ENCODE measurements around the gene SYNPO2.
"Not testable (repeated sequence)": the region's sequence is repeated elsewhere in the genome, so short reads cannot be mapped to it uniquely, and the experiment has no call there.

SYNPO2 gene

GRCh38 chr4:118972167-118972566, 83.5 kb downstream of the SYNPO2 start:
- DNase-seq (ENCODE audit: low read depth, low spot score): no peak

DNA sequence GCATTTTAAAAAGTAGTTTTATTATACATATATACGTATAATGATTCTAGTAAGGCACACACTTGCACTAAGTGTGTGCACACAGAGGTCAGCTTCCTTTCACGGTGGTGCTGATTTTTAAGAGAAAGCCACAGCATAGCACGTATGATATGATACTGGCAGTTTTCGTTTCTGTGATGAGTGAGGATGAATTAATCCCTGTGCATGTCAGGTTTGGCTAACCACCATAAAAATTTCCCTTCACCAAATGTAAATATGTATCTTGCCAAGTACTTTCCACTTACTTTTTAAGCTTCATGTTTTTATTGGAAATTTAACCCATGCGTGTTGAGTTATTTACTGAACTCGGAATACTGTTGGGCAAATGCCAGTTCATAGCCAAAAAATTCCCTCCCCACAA, 84.6 kb downstream of the SYNPO2 start:
- peak; percentile 31 for DNase-seq (ENCODE audit: low read depth, low spot score)

GRCh38 chr4:118974758-118975157, 86.1 kb downstream of the SYNPO2 start:
- no peak for DNase-seq (ENCODE audit: low read depth, low spot score)

GRCh38 chr4:118975449-118976192, 87.0 kb downstream of the SYNPO2 start:
- no peak for DNase-seq (ENCODE audit: low read depth, low spot score)

DNA sequence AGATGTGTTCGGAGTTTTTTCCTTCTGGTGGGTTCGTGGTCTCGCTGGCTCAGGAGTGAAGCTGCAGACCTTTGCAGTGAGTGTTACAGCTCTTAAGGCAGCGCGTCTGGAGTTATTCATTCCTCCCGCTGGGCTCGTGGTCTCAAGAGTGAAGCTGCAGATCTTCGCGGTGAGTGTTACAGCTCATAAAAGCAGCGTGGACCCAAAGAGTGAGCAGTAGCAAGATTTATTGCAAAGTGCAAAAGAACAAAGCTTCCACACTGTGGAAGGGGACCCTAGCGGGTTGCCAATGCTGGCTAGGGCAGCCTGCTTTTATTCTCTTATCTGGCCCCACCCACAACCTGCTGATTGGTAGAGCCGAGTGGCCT, 87.5 kb downstream of the SYNPO2 start:
- DNase-seq (ENCODE audit: low read depth, low spot score): not testable (repeated sequence)

- DNase-seq (ENCODE audit: low read depth, low spot score): not testable (repeated sequence)
Measured at GRCh38 chr4:118977100-118977499, 88.4 kb downstream of the SYNPO2 start.

GRCh38 chr4:118979712-118980111, 91.1 kb downstream of the SYNPO2 start:
- DNase-seq (ENCODE audit: low read depth, low spot score): no peak

DNA sequence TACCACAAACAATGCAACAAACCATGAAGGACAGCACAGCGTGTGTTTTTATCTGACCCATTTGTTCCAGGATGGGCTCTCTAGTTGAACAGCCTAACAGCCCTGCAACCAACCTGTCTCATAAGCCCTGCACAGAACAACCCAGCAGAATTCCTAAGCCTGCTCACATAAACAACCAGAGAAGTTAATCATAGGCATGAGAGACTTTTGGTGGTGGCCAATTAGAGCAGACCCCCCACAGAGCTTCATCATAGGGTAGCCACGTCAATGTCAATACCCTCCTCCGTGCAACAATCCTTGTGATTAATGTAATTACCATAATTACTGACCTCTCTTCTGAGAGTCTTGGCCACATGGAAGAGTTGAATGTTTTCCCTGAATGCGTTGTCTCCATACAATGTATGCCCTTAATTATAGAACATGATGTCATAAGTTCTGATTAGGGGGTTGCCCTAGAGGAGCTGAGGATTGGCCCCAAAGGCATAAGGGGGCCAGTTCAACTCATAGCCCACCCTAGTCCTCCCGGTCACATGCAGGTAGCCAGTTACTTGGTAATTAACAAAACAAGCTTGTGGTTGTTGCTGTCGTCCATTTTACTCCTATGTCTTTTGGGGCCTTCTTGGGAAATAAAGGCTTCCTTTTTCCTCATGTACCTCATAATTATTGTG, 92.7 kb downstream of the SYNPO2 start:
- DNase-seq (ENCODE audit: low read depth, low spot score): peak; percentile 84

GRCh38 chr4:118981839-118982381, 93.3 kb downstream of the SYNPO2 start:
- peak; percentile 90 for DNase-seq (ENCODE audit: low read depth, low spot score)

DNA sequence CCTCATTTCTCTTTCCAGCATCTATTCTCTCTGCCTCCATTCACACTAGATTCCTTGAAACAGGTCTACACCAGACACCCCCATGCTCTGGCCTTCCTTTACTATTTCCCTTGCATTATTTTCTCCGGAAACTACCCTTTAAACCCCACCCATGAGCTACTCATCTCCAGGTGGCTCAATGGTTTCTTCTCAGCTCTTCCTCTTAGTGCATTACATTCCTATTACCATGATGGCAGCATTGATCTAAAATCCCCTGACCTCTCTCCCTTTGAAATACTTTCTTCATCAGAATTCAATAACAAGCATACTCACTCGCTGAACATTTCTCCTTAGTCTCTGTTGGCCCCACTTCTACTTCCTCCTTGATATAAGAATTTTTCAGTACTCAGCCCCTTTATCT, 94.6 kb downstream of the SYNPO2 start:
- no peak for DNase-seq (ENCODE audit: low read depth, low spot score)

DNA sequence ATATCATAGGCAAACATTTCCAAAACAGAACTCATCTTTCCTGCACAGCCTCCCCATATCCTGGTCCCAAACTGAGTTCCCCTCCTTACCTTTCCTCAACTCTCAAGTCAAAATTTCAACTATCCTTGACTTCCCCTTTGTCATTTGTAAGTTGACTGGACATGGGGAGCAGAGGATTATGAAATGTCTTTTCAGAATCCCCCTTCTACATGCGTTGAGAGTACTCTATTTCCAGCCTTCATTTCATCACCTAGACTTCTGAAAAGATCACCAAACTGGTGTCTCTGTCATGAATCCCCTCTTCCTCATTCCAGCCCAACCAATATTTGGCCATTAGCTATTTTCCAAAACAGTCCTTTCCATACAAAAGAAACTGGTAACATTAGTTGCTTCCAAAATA, 95.2 kb downstream of the SYNPO2 start:
- DNase-seq (ENCODE audit: low read depth, low spot score): no peak

- no peak for DNase-seq (ENCODE audit: low read depth, low spot score)
Measured at GRCh38 chr4:118985170-118986000, 96.7 kb downstream of the SYNPO2 start.

DNA sequence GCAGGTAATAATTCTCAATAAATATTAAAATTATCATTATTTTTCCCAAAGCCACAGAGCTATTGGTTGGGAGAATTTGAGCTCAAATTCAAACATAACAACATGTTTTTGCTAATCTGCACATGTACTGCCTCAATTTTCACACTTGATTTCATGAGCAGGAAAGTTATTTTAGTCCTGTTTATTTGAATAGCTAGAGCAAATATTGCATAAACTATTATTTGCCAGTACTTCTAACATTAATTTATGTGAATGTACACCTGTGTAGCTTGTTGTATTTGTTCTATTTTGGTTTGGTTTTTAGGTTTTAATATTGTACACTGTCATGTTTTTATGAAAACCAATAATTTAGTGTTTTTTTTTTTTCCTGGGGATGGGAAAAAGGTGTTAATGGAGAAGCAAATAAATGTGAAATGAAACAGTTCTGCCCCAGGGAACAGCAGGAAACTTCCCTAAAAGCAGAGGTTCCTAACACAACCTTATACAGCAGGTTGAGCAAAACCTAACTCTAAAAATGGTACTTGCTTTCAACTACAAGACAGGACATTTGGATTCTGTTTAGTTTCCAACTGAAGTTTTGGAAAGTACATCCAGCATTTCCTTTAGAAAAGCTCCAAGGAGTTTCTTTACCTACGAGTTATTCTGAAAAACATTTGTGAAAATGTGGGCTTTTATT, 99.4 kb downstream of the SYNPO2 start:
- DNase-seq (ENCODE audit: low read depth, low spot score): no peak

DNA sequence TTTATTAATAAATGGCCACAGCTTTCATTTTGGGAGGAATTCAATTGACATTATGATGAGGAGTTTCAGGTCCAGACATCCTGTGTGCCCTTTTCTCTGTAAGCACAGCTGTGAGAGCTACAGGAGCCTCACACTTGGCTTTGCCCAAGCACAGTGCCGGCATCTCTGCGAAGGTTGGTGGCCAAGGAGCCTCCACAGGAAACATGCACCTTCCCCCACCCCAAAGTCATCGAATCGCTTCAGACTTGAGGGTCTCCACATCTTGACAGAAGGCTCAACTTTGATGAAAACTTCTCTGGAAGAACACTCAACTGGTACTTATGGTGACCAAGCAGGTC, 100.0 kb downstream of the SYNPO2 start:
- DNase-seq (ENCODE audit: low read depth, low spot score): no peak

DNA sequence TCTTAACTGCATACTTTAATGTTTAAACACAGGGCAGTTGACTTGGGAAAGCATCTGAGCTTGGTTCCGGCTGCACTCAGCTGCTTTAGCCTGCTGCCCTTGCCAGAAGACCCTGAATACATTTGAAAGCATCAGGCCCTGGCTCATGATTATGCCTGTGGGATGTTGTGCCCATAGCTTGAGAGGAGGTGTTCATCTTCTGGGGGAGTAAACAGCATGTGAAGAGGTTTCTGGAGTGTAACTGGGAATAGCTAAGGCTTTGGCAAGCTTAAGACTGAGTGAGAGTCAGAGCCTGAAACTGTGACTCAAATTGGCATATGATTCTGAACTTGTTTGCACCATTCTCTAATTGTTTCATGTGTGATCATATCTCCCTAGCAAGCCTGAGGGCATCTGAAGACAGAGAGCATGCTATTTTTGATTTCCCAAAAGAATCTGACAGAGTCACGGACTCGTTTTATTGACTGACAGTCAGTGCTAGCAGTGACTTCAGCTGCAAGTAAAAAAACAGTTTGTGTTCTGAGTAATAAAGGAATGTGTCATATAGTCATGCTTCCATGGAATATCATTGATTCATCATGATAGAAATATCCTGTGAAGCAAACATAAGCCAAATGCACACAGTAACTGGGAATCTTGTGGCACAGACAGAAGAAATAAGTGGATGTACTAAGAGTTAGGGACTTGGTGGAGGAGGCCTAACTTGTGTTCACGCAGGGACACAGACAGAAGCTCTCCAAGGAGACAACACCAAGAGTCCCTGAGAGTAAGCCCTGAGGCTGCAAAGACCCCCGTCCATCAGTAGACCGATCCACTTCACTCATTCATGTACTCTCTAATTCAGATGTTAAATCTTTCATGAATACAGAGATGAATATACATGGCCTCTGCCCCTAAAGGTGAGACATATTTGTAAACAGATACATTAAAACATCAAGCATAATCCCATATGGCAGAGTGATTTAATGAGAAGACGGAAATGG, 100.7 kb downstream of the SYNPO2 start:
- DNase-seq (ENCODE audit: low read depth, low spot score): peak; percentile 40

GRCh38 chr4:118991686-118992085, 103.0 kb downstream of the SYNPO2 start:
- DNase-seq (ENCODE audit: low read depth, low spot score): no peak

DNA sequence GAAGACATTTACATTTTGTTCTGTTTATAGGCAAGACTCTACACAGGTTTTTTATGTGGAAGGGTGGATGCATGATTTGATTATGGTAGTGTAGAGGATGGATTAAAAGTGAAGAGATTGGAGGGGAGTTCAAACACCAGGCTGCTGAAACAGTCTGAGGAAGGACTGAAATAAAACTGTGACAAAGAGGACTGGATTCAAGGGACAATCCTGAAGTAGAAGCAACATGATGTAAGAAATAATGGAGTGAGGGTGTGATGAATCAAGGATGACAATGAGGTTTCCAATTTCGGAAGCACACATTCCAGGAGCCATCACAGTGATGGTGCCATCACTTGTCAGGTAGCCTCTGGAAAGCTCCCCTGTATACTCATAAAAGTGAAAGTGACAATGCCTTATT, 103.5 kb downstream of the SYNPO2 start:
- DNase-seq (ENCODE audit: low read depth, low spot score): no peak

DNA sequence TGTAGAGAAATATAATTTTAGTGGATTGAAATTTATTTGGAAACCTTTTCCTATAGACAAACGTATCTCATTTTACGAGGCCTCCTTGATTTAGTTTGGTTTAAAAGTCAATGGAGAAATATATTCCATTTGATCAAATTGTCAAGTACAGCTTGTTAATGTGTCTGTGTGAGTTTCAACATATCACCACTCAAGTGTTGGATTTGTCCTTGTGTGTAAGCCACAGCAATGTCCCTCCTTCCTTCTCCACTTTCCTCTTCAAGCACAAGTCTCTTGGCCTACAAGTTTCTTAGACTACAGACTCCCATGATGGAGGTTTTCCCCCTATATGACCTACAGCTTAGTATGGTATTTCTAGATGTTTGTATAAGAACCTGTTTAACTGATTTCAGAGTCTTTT, 104.7 kb downstream of the SYNPO2 start:
- DNase-seq (ENCODE audit: low read depth, low spot score): no peak

GRCh38 chr4:118994030-118994429, 105.4 kb downstream of the SYNPO2 start:
- DNase-seq (ENCODE audit: low read depth, low spot score): no peak

DNA sequence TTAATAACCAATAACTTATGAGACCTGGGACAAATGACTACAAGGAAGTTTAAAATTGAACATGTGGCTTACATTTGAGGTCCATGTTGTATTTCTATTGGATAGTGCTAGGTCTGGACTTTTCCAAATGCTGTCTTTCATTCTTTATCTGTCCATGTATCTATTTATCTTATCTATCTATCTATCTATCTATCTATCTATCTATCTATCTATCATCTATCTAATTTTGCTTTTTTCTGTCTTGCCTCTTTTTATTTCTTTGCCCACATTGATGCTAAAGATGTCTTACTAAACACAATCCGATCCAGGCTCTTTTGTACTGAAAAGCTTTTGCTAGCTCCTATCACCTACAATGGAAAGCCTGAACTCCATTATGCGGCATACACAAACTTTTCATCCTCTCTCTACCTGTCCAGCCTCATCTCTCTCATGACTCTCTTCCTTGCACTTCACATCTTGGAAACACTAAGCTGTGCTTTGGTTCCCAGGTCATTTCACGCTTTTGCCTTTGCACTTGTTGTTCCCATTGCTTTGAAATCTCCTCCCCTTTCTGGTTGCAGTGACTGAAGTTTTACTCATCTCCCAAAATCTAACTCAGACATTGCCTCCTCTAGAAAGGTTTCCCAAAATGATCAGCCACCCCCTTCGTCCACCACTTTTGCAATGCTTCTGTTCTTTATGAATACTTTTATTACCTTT, 107.2 kb downstream of the SYNPO2 start:
- DNase-seq (ENCODE audit: low read depth, low spot score): no peak

All from astrocyte of the hippocampus (primary cell).